Measurements from ENCODE around the gene FAM193A.

- no peak for TF ChIP-seq CTCF (conservative IDR thresholded peaks at IDR 0.05; ENCODE audit: low read depth, low read length)
- TF ChIP-seq EZH2 (IDR thresholded peaks at IDR 0.05; ENCODE audit: borderline replicate concordance, low read depth, low read length, poor library complexity, severe bottlenecking) = no peak
These were observed 165.9 kb downstream of the FAM193A start for GRCh38 chr4:2702361-2702760.
